ENCODE measurements around the gene PRIM1. TPM values are rescaled to one million over a fixed set of nuclear protein-coding genes. Genes with fewer than 3 reads are reported as not detected.
A peak's percentile ranks its signal among the peaks of the same experiment; 100 is the strongest.

PRIM1 gene
- total RNA-seq, 1 donor from 2014 or later: 9.3 TPM

DNA sequence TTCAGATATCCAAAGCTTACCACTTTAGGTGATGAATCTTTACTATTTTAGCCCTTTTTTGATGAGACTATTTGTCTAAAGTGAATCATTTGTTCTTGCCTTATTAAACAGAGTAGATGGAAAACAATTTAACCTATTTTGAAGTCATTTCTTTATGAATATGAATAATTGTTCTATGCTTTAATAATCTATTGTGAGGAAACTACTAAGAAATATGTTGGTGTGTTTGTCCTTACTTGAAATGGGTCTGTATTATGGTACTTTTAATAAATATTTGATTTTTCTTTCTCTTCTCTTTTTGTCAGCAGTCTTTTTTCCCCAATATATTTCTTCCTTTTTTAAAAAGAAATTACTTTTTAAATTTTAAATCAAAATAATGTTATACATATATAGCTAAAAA, 35.4 kb upstream of the PRIM1 start:
- Histone ChIP-seq H3K4me1 (no peaks in the 10 kb centered on the region), H3K27ac (no peak overlapping the region), H3K36me3 (no peaks in the 10 kb centered on the region), H3K27me3 (no peaks in the 10 kb centered on the region), H3K4me3 (no peak overlapping the region), H3K9me3 (no peaks in the 10 kb centered on the region)
- TF ChIP-seq, protein P1, sequence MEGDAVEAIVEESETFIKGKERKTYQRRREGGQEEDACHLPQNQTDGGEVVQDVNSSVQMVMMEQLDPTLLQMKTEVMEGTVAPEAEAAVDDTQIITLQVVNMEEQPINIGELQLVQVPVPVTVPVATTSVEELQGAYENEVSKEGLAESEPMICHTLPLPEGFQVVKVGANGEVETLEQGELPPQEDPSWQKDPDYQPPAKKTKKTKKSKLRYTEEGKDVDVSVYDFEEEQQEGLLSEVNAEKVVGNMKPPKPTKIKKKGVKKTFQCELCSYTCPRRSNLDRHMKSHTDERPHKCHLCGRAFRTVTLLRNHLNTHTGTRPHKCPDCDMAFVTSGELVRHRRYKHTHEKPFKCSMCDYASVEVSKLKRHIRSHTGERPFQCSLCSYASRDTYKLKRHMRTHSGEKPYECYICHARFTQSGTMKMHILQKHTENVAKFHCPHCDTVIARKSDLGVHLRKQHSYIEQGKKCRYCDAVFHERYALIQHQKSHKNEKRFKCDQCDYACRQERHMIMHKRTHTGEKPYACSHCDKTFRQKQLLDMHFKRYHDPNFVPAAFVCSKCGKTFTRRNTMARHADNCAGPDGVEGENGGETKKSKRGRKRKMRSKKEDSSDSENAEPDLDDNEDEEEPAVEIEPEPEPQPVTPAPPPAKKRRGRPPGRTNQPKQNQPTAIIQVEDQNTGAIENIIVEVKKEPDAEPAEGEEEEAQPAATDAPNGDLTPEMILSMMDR (IDR thresholded peaks at IDR 0.05): no peak
- DNase-seq (no peak), ATAC-seq (no peak)
- intact Hi-C loops (cut with DNase I): no loop called here

DNA sequence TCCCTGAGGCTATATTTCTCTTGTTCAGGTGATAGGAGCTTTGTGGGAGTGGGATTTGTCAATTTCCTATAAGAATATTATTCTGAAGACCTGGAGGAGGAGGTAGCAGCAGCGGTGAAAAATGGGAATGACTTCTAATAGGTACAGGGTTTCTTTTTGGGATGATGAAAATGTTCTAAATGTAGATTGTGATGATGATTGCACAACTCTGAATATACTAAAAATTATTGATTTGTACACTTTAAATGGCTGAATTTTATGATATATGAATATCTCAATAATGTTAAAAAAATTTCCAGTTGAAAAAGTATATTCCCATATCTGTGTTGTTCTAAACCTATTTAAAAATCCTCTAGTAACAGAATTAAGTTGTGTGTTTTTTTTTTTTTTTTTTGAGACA, 33.8 kb upstream of the PRIM1 start:
- Histone ChIP-seq H3K9me3 (no peaks in the 10 kb centered on the region), H3K27me3 (no peaks in the 10 kb centered on the region), H3K4me1 (no peaks in the 10 kb centered on the region), H3K36me3 (no peaks in the 10 kb centered on the region), H3K27ac (no peak overlapping the region), H3K4me3 (no peak overlapping the region)
- intact Hi-C loops (cut with DNase I): no loop called here
- ATAC-seq: no peak
- no peak for DNase-seq
- TF ChIP-seq, protein P1 (IDR thresholded peaks at IDR 0.05): no peak

DNA sequence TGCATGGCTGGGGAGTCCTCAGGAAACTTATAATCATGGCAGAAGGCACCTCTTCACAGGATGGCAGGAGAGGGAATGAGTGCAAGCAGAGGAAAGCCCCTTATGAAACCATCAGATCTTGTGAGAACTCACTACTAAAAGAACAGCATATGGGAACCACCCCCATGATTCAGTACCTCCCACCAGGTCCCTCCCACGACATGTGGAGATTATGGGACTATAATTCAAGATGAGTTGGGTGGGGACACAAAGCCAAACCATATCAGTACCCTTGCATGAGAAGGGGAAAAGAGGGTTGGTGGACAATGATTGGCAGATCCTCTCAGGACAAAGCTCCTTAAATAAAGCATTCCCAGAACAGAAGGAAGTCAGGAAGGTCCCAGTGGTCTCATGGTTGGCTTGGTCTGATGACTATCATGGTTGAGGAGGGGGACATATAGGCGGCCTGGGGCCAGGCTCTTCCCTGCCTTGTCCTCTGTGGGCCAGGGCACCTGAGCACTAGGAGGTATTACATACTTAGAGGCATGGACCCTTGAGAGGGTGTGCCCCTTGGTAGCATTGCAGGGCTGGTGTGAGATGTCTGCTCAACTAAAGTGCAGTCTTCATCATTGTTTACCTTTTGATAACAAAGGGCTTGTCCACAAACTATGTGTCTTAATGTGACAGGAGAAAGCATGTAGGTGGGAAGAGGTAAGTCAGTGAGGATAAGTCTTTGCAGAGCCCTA, 33.2 kb upstream of the PRIM1 start:
- Histone ChIP-seq H3K9me3 (no peaks in the 10 kb centered on the region), H3K4me1 (no peaks in the 10 kb centered on the region), H3K36me3 (no peaks in the 10 kb centered on the region), H3K27me3 (no peaks in the 10 kb centered on the region), H3K27ac (no peak overlapping the region), H3K4me3 (no peak overlapping the region)
- DNase-seq (no peak), ATAC-seq (peak; percentile 57)
- TF ChIP-seq, protein P1 (IDR thresholded peaks at IDR 0.05): no peak
- intact Hi-C loops (cut with DNase I): no loop called here

DNA sequence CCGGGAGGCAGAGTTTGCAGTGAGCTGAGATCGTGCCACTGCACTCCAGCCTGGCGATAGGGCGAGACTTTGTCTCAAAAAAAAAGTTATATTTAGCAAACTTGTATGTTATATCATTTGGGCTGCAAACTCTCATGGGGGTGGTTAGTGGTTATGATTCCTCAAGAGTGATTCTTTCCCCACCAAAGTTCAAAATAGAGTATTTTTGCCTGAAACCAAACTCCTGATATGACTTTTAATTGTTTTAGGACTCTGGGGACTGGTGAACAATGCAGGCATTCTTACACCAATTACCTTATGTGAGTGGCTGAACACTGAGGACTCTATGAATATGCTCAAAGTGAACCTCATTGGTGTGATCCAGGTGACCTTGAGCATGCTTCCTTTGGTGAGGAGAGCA, 29.6 kb upstream of the PRIM1 start:
- Histone ChIP-seq H3K4me1 (no peaks in the 10 kb centered on the region), H3K4me3 (no peak overlapping the region), H3K27ac (no peak overlapping the region), H3K27me3 (no peaks in the 10 kb centered on the region), H3K36me3 (no peaks in the 10 kb centered on the region), H3K9me3 (no peaks in the 10 kb centered on the region)
- DNase-seq: no peak
- TF ChIP-seq, protein P1 (IDR thresholded peaks at IDR 0.05): no peak
- no peak for ATAC-seq
- intact Hi-C loops (cut with DNase I): no loop called here

DNA sequence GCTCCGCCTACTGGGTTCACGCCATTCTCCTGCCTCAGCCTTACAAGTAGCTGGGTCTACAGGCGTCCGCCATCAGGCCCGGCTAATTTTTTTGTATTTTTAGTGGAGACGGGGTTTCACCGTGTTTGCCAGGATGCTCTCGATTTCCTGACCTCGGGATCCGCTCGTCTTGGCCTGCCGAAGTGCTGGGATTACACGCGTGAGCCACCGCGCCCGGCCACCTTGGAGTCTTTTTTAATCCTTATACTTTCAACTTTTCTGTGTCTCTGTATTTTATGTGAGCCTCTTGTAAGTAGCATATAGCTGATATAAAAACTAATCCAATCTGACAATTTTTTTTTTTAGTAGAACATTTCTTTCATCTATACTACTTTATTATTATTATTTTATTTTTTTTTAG, 26.6 kb upstream of the PRIM1 start:
- no peaks in the 10 kb centered on the region for H3K27me3 ChIP-seq
- DNase-seq (no peak), ATAC-seq (no peak)
- H3K27ac ChIP-seq: no peak overlapping the region
- TF ChIP-seq, protein P1 (IDR thresholded peaks at IDR 0.05): no peak
- H3K4me3 ChIP-seq: no peak overlapping the region
- intact Hi-C loops (cut with DNase I): no loop called here
- no peaks in the 10 kb centered on the region for H3K36me3 ChIP-seq
- no peaks in the 10 kb centered on the region for H3K4me1 ChIP-seq
- H3K9me3 ChIP-seq: no peaks in the 10 kb centered on the region

DNA sequence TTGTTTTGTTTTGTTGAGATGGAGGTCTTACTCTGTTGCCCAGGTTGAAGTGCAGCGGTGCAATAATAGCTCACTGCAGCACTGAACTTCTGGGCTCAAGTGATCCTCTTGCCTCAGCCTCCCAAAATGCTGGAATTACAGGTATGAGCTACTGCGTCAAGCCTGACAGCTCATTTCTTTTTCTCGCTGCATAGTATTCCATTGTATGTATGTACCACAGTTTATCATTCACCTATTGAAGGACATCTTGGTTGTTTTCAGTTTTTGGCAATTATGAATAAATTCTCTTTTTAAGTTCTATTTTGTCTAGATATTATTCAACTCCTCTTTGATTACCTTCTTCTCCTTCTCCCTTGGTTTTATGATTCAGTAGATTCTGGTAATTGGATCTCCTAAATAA, 24.5 kb upstream of the PRIM1 start:
- TF ChIP-seq, protein P1 (IDR thresholded peaks at IDR 0.05): no peak
- intact Hi-C loops (cut with DNase I): no loop called here
- Histone ChIP-seq H3K4me3 (no peak overlapping the region), H3K9me3 (no peaks in the 10 kb centered on the region), H3K27ac (no peak overlapping the region), H3K36me3 (no peaks in the 10 kb centered on the region), H3K4me1 (no peaks in the 10 kb centered on the region), H3K27me3 (no peaks in the 10 kb centered on the region)
- ATAC-seq (no peak), DNase-seq (no peak)
